IMR-90 (cell line): ENCODE measurements around the gene UGT1A1. TPM values are rescaled to one million over a fixed set of nuclear protein-coding genes. Genes with fewer than 3 reads are reported as not detected.
"Not testable (repeated sequence)": the region's sequence is repeated elsewhere in the genome, so short reads cannot be mapped to it uniquely, and the experiment has no call there.

Source experiments
- ATAC-seq: fragments of 200-7000 bp; cut with Tn5 transposase; 2 replicates; pipeline ENCODE4 v1.9.1; 2020; ENCODE audit warnings: low read depth, mild to moderate bottlenecking, moderate library complexity
- BruUV-seq: library from RNA; stranded (reverse); fragments of 400-500 nt; replicated peaks from 2 replicates; lab custom pipeline; 2021; lab: Mats Ljungman, UMichigan
- CTCF ChIA-PET: fragments of 300-600 bp; formaldehyde crosslinking; extraction: SDS; loops from one replicate; lab custom pipeline; 2021; ENCODE audit warnings: antibody characterized with exemption; lab: Yijun Ruan, JAX
- POLR2A ChIA-PET: fragments of 300-600 bp; sonication (Branson Sonifier 250); formaldehyde crosslinking; loops from one replicate; lab custom pipeline; 2022; ENCODE audit warnings: antibody characterized with exemption; ENCODE audit not compliant: unreplicated experiment; lab: Charles Lee
- DNase-seq: peaks from one replicate; pipeline ENCODE4 v3.0.0; 2013
- H2AFZ ChIP-seq: replicated peaks from 2 replicates; pipeline ENCODE3; 2013; ENCODE audit warnings: low read length, mild to moderate bottlenecking; ENCODE audit not compliant: poor library complexity
- H2AK5ac ChIP-seq: 2 replicates; pipeline ENCODE4 v1.6.1; 2013; ENCODE audit warnings: low read depth, low read length, inconsistent platforms
- H2AK9ac ChIP-seq: replicated peaks from 2 replicates; pipeline ENCODE3; 2013; ENCODE audit warnings: mild to moderate bottlenecking, low read depth, low read length, moderate library complexity; ENCODE audit not compliant: poor library complexity
- H2BK120ac ChIP-seq: 2 replicates; pipeline ENCODE4 v1.6.1; 2013; ENCODE audit warnings: low read depth, low read length, inconsistent platforms
- H2BK15ac ChIP-seq: 3 replicates; pipeline ENCODE4 v1.6.1; 2013; ENCODE audit warnings: low read depth, low read length, inconsistent platforms
- H2BK20ac ChIP-seq: 2 replicates; pipeline ENCODE4 v1.6.1; 2013; ENCODE audit warnings: low read depth, mild to moderate bottlenecking, inconsistent platforms, low read length, moderate library complexity
- H2BK5ac ChIP-seq: 2 replicates; pipeline ENCODE4 v1.6.1; 2013; ENCODE audit warnings: mild to moderate bottlenecking, low read depth, low read length, inconsistent platforms; ENCODE audit not compliant: poor library complexity, severe bottlenecking
- H3K14ac ChIP-seq: replicated peaks from 2 replicates; pipeline ENCODE4 v1.6.1; 2013; ENCODE audit warnings: low read depth, low read length, inconsistent platforms
- H3K18ac ChIP-seq: 2 replicates; pipeline ENCODE4 v1.6.1; 2013; ENCODE audit warnings: low read depth, low read length, control low read depth
- H3K23ac ChIP-seq: 2 replicates; pipeline ENCODE4 v1.6.1; 2013; ENCODE audit warnings: low read depth, low read length, inconsistent platforms
- H3K27ac ChIP-seq: 2 replicates; pipeline ENCODE4 v1.5.1; 2013; ENCODE audit warnings: mild to moderate bottlenecking, control low read depth, low read length; ENCODE audit not compliant: insufficient read depth
- H3K27me3 ChIP-seq: 2 replicates; pipeline ENCODE4 v1.6.1; 2013; ENCODE audit warnings: low read length; ENCODE audit not compliant: control insufficient read depth, insufficient read depth
- H3K36me3 ChIP-seq: 2 replicates; pipeline ENCODE4 v1.6.1; 2013; ENCODE audit warnings: low read length, mixed read lengths; ENCODE audit not compliant: control insufficient read depth, insufficient read depth
- H3K4ac ChIP-seq: 2 replicates; pipeline ENCODE4 v1.6.1; 2013; ENCODE audit warnings: low read depth, low read length, inconsistent platforms
- H3K4me1 ChIP-seq: 2 replicates; pipeline ENCODE4 v1.6.1; 2013; ENCODE audit warnings: low read length, mixed read lengths; ENCODE audit not compliant: control insufficient read depth, insufficient read depth
- H3K4me2 ChIP-seq: 2 replicates; pipeline ENCODE4 v1.6.1; 2013; ENCODE audit warnings: low read depth, mild to moderate bottlenecking, control low read depth, low read length, moderate library complexity
- H3K4me3 ChIP-seq: 2 replicates; pipeline ENCODE4 v1.5.1; 2013; ENCODE audit warnings: low read depth, mild to moderate bottlenecking, control low read depth, low read length, moderate library complexity; ENCODE audit not compliant: insufficient read depth
- H3K56ac ChIP-seq: 2 replicates; pipeline ENCODE4 v1.6.1; 2013; ENCODE audit warnings: low read length, inconsistent platforms; ENCODE audit not compliant: insufficient read depth; ENCODE audit errors: extremely low read depth
- H3K79me1 ChIP-seq, 2 experiments: 2 replicates each; pipeline ENCODE4 v1.6.1; 2013; ENCODE audit warnings: low read length in 2 of 2, inconsistent platforms in 1 of 2, low read depth in 1 of 2
- H3K9ac ChIP-seq: 2 replicates; pipeline ENCODE4 v1.6.1; 2013; ENCODE audit warnings: low read depth, low read length, control low read depth
- H3K9me1 ChIP-seq: 2 replicates; pipeline ENCODE4 v1.6.1; 2013; ENCODE audit warnings: low read length, inconsistent platforms; ENCODE audit not compliant: insufficient read depth
- H3K9me3 ChIP-seq: 2 replicates; pipeline ENCODE4 v1.6.1; 2013; ENCODE audit warnings: low read length; ENCODE audit not compliant: control insufficient read depth, insufficient read depth
- H4K20me1 ChIP-seq: 2 replicates; pipeline ENCODE4 v1.6.1; 2013; ENCODE audit warnings: low read length, inconsistent platforms; ENCODE audit not compliant: insufficient read depth
- H4K5ac ChIP-seq: 2 replicates; pipeline ENCODE4 v1.6.1; 2013; ENCODE audit warnings: mild to moderate bottlenecking, low read depth, low read length, control low read depth
- H4K8ac ChIP-seq, 2 experiments: 2 replicates each; pipeline ENCODE4 v1.6.1; 2013; ENCODE audit warnings: low read depth in 2 of 2, low read length in 2 of 2, control low read depth in 1 of 2, inconsistent platforms in 1 of 2
- H4K91ac ChIP-seq: 2 replicates; pipeline ENCODE4 v1.6.1; 2013; ENCODE audit warnings: low read depth, low read length, inconsistent platforms; ENCODE audit not compliant: insufficient read depth
- BHLHE40 ChIP-seq: fragments of 150-350 bp; IDR thresholded peaks from 2 replicates; pipeline ENCODE4 v1.6.1; 2016; ENCODE audit warnings: mild to moderate bottlenecking, low read depth, low read length
- MAZ ChIP-seq: IDR thresholded peaks from 2 replicates; pipeline ENCODE4 v1.6.1; 2012; ENCODE audit warnings: low read depth, mild to moderate bottlenecking, low read length, improper control_type of control experiment, moderate library complexity, borderline replicate concordance
- NFE2L2 ChIP-seq: fragments of 150-350 bp; IDR thresholded peaks from 2 replicates; pipeline ENCODE4 v1.6.1; 2016; ENCODE audit warnings: low read depth, mild to moderate bottlenecking, low read length
- POLR2A ChIP-seq: IDR thresholded peaks from 2 replicates; pipeline ENCODE4 v1.6.1; 2012; ENCODE audit warnings: mild to moderate bottlenecking, low read depth, low read length
- RAD21 ChIP-seq: IDR thresholded peaks from 2 replicates; pipeline ENCODE4 v1.6.1; 2012; ENCODE audit warnings: low read length, improper control_type of control experiment
- RFX5 ChIP-seq: IDR thresholded peaks from 2 replicates; pipeline ENCODE4 v1.8.0; 2012; ENCODE audit warnings: low read depth, mild to moderate bottlenecking, low read length, moderate library complexity
- WGBS, 2 experiments: methylation state at CpG; one replicate each; pipeline versions ENCODE4 v1.1.5 to v1.1.7; 2013; ENCODE audit warnings: missing lambda C conversion rate in 2 of 2; ENCODE audit not compliant: insufficient read length in 1 of 2; ENCODE audit errors: extremely low coverage in 2 of 2; 5-methylcytosine and 5-hydroxymethylcytosine counted together
- dilution Hi-C: fragments of 300-500 bp; cut with HindIII; formaldehyde crosslinking; loops from one replicate; pipeline ENCODE4 v1.14.3; 2018; ENCODE audit warnings: low sequenced_read_pairs; ENCODE audit not compliant: unreplicated experiment
- in situ Hi-C: fragments of 300-500 bp; cut with MboI; formaldehyde crosslinking; loops from 3 replicates; pipeline ENCODE4 v1.14.3; 2019; ENCODE audit warnings: low sequenced_read_pairs, inconsistent platforms, mixed read lengths
- intact Hi-C: fragments of 100-400 bp; cut with micrococcal nuclease; formaldehyde crosslinking; loops from 2 replicates; pipeline ENCODE4 v1.10.0; 2022
- polyA plus RNA-seq, 3 experiments: library from polyadenylated mRNA; depleted of rRNA; stranded (reverse); fragments of >200 nt; gene quantifications; 2 replicates each; pipeline ENCODE4 v1.2.3, GENCODE V29; 2012; ENCODE audit warnings: low replicate concordance in 1 of 3
- total RNA-seq: library from RNA; depleted of rRNA; stranded (reverse); fragments of >200 nt; gene quantifications from 2 replicates; pipeline ENCODE4 v1.2.3, GENCODE V29; 2012
- TF ChIP-seq, protein P1 (sequence below): conservative IDR thresholded peaks from 2 replicates; pipeline ENCODE4 v1.5.1; 2012; ENCODE audit warnings: mild to moderate bottlenecking, low read depth, low read length, improper control_type of control experiment

UGT1A1 gene
- total and polyA plus RNA-seq, 2 of the 4 experiments (the other 2 are of a cell fraction): not detected

DNA sequence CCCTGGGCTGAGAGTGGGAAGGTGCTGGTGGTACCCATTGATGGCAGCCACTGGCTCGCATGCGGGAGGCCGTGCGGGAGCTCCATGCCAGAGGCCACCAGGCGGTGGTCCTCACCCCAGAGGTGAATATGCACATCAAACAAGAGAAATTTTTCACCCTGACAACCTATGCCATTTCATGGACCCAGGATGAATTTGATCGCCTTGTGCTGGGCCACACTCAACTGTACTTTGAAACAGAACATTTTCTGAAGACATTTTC, 12.9 kb upstream of the UGT1A1 start:
- H3K23ac ChIP-seq: no peak overlapping the region
- no peak overlapping the region for H2AK5ac ChIP-seq
- POLR2A ChIA-PET: no interaction called here
- CTCF ChIA-PET: interaction anchor here (0.6 kb wide), 1 partner anchor 16 kb away, joined by 3 read pairs; no protein-coding TSS in a partner anchor
- TF ChIP-seq NFE2L2 (no peak), POLR2A (no peak), RFX5 (no peak), BHLHE40 (no peak), MAZ (no peak), RAD21 (no peak)
- TF ChIP-seq, protein P1, sequence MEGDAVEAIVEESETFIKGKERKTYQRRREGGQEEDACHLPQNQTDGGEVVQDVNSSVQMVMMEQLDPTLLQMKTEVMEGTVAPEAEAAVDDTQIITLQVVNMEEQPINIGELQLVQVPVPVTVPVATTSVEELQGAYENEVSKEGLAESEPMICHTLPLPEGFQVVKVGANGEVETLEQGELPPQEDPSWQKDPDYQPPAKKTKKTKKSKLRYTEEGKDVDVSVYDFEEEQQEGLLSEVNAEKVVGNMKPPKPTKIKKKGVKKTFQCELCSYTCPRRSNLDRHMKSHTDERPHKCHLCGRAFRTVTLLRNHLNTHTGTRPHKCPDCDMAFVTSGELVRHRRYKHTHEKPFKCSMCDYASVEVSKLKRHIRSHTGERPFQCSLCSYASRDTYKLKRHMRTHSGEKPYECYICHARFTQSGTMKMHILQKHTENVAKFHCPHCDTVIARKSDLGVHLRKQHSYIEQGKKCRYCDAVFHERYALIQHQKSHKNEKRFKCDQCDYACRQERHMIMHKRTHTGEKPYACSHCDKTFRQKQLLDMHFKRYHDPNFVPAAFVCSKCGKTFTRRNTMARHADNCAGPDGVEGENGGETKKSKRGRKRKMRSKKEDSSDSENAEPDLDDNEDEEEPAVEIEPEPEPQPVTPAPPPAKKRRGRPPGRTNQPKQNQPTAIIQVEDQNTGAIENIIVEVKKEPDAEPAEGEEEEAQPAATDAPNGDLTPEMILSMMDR: no peak
- H3K79me1 ChIP-seq: no peaks in the 10 kb centered on the region
- no peak overlapping the region for H4K91ac ChIP-seq
- DNase-seq: no peak
- H3K14ac ChIP-seq: no peak overlapping the region
- ATAC-seq: no peak
- no peak overlapping the region for H3K4ac ChIP-seq
- H2BK20ac ChIP-seq: no peak overlapping the region
- H3K4me3 ChIP-seq: no peak overlapping the region
- no peak overlapping the region for H3K56ac ChIP-seq
- H3K4me1 ChIP-seq: no peaks in the 10 kb centered on the region
- no peak overlapping the region for H3K4me2 ChIP-seq
- no peak overlapping the region for H4K8ac ChIP-seq
- no peak overlapping the region for H2AK9ac ChIP-seq
- H2BK15ac ChIP-seq: no peak overlapping the region
- in situ Hi-C loops: no loop called here
- H2BK5ac ChIP-seq: no peak overlapping the region
- no peaks in the 10 kb centered on the region for H4K20me1 ChIP-seq
- H2AFZ ChIP-seq: no peak overlapping the region
- no CpG with 5 or more reads among the region's 6 CpGs for WGBS, 2 experiments
- H4K5ac ChIP-seq: no peak overlapping the region
- H3K9ac ChIP-seq: no peak overlapping the region
- H2BK120ac ChIP-seq: no peak overlapping the region
- no peak overlapping the region for H3K27ac ChIP-seq
- no peaks in the 10 kb centered on the region; the same call in 1 of the 2 replicates for H3K27me3 ChIP-seq
- H3K36me3 ChIP-seq: no peaks in the 10 kb centered on the region
- no peaks in the 10 kb centered on the region for H3K9me1 ChIP-seq
- peaks cover 4% of the 10 kb centered on the region; the same call in 1 of the 2 replicates for H3K9me3 ChIP-seq
- intact Hi-C loops: no loop called here
- BruUV-seq: no TSS peak
- dilution Hi-C loops: no loop called here
- H3K18ac ChIP-seq: no peak overlapping the region

- CTCF ChIA-PET, H3K9me3 ChIP-seq, in situ Hi-C loops, H2BK120ac ChIP-seq, H3K4me3 ChIP-seq, H2AK5ac ChIP-seq, H3K18ac ChIP-seq, H3K4me2 ChIP-seq, H3K79me1 ChIP-seq, POLR2A ChIA-PET, DNase-seq, ATAC-seq, H4K8ac ChIP-seq, H4K91ac ChIP-seq, H3K9ac ChIP-seq, H3K14ac ChIP-seq, H3K27me3 ChIP-seq, H2AFZ ChIP-seq, H2BK5ac ChIP-seq, BruUV-seq, H3K23ac ChIP-seq, H3K4me1 ChIP-seq, H4K20me1 ChIP-seq, H2AK9ac ChIP-seq, H3K36me3 ChIP-seq, H4K5ac ChIP-seq, H3K56ac ChIP-seq, H3K9me1 ChIP-seq, dilution Hi-C loops, H3K4ac ChIP-seq, H2BK20ac ChIP-seq, H3K27ac ChIP-seq, intact Hi-C loops, H2BK15ac ChIP-seq: not testable (repeated sequence)
- no CpG with 5 or more reads among the region's 2 CpGs for WGBS, 2 experiments
These were observed 9.4 kb upstream of the UGT1A1 start for GRCh38 chr2:233750689-233751088.
